ENCODE measurements around the gene RBX1. TPM values are rescaled to one million over a fixed set of nuclear protein-coding genes. Genes with fewer than 3 reads are reported as not detected.

Gene RBX1
- total RNA-seq, 1 donor from 2014 or later = 106 TPM

- H3K36me3 Mint-ChIP-seq (ENCODE audit: low read depth) = peaks cover 41% of the 10 kb centered on the region
- no peaks in the 10 kb centered on the region for H3K27me3 Mint-ChIP-seq
- no peak overlapping the region for H3K27ac Mint-ChIP-seq
- no peak overlapping the region for H3K4me3 Mint-ChIP-seq
- H3K9me3 Mint-ChIP-seq = no peaks in the 10 kb centered on the region
- H3K4me1 Mint-ChIP-seq = peaks cover 26% of the 10 kb centered on the region
- no peak for DNase-seq
- intact Hi-C loops (cut with micrococcal nuclease) = no loop called here
Observed at GRCh38 chr22:40954113-40954512, 2.9 kb downstream of the RBX1 start.

- intact Hi-C loops (cut with micrococcal nuclease) = no loop called here
- DNase-seq = no peak
- H3K9me3 Mint-ChIP-seq = no peaks in the 10 kb centered on the region
- no peak overlapping the region for H3K27ac Mint-ChIP-seq
- H3K36me3 Mint-ChIP-seq (ENCODE audit: low read depth) = peaks cover 50% of the 10 kb centered on the region
- H3K4me1 Mint-ChIP-seq = peaks cover 22% of the 10 kb centered on the region
- no peak overlapping the region for H3K4me3 Mint-ChIP-seq
- no peaks in the 10 kb centered on the region for H3K27me3 Mint-ChIP-seq
Observed at GRCh38 chr22:40955571-40955970, 4.4 kb downstream of the RBX1 start.

GRCh38 chr22:40957601-40958000 lies 6.4 kb downstream of the RBX1 start:
- Mint-ChIP-seq H3K27ac (no peak overlapping the region), H3K4me3 (no peak overlapping the region), H3K9me3 (no peaks in the 10 kb centered on the region), H3K4me1 (peaks cover 18% of the 10 kb centered on the region), H3K27me3 (no peaks in the 10 kb centered on the region), H3K36me3 (ENCODE audit: low read depth) (peaks cover 53% of the 10 kb centered on the region)
- intact Hi-C loops (cut with micrococcal nuclease) = no loop called here
- no peak for DNase-seq

- Mint-ChIP-seq H3K36me3 (ENCODE audit: low read depth) (peaks cover 54% of the 10 kb centered on the region), H3K27me3 (no peaks in the 10 kb centered on the region), H3K4me3 (no peak overlapping the region), H3K9me3 (no peaks in the 10 kb centered on the region), H3K4me1 (peaks cover 12% of the 10 kb centered on the region), H3K27ac (no peak overlapping the region)
- no peak for DNase-seq
- intact Hi-C loops (cut with micrococcal nuclease) = no loop called here
Observed at GRCh38 chr22:40958299-40958698, 7.1 kb downstream of the RBX1 start.

GRCh38 chr22:40960145-40960544 lies 9.0 kb downstream of the RBX1 start:
- H3K36me3 Mint-ChIP-seq (ENCODE audit: low read depth) = peaks cover 51% of the 10 kb centered on the region
- H3K27me3 Mint-ChIP-seq = no peaks in the 10 kb centered on the region
- H3K9me3 Mint-ChIP-seq = no peaks in the 10 kb centered on the region
- intact Hi-C loops (cut with micrococcal nuclease) = no loop called here
- H3K4me1 Mint-ChIP-seq = peaks cover 3% of the 10 kb centered on the region
- DNase-seq = no peak
- no peak overlapping the region for H3K27ac Mint-ChIP-seq
- no peak overlapping the region for H3K4me3 Mint-ChIP-seq

- Mint-ChIP-seq H3K36me3 (ENCODE audit: low read depth) (peaks cover 51% of the 10 kb centered on the region), H3K27ac (peak overlapping the region; percentile 45), H3K27me3 (no peaks in the 10 kb centered on the region), H3K4me1 (peaks cover 15% of the 10 kb centered on the region), H3K4me3 (no peak overlapping the region), H3K9me3 (no peaks in the 10 kb centered on the region)
- no peak for DNase-seq
- intact Hi-C loops (cut with micrococcal nuclease) = no loop called here
Observed at GRCh38 chr22:40965936-40966725, 15.0 kb downstream of the RBX1 start.

- Mint-ChIP-seq H3K4me1 (peaks cover 15% of the 10 kb centered on the region), H3K9me3 (no peaks in the 10 kb centered on the region), H3K4me3 (no peak overlapping the region), H3K36me3 (ENCODE audit: low read depth) (peaks cover 50% of the 10 kb centered on the region), H3K27me3 (no peaks in the 10 kb centered on the region), H3K27ac (no peak overlapping the region)
- intact Hi-C loops (cut with micrococcal nuclease) = no loop called here
- no peak for DNase-seq
Observed at GRCh38 chr22:40966726-40967085, 15.5 kb downstream of the RBX1 start.

GRCh38 chr22:40967111-40967760 lies 16.1 kb downstream of the RBX1 start:
- Mint-ChIP-seq H3K36me3 (ENCODE audit: low read depth) (peaks cover 48% of the 10 kb centered on the region), H3K4me1 (peaks cover 15% of the 10 kb centered on the region), H3K27ac (no peak overlapping the region), H3K4me3 (no peak overlapping the region), H3K9me3 (no peaks in the 10 kb centered on the region), H3K27me3 (no peaks in the 10 kb centered on the region)
- intact Hi-C loops (cut with micrococcal nuclease) = no loop called here
- no peak for DNase-seq

- H3K27ac Mint-ChIP-seq = no peak overlapping the region
- no peak for DNase-seq
- intact Hi-C loops (cut with micrococcal nuclease) = no loop called here
- no peaks in the 10 kb centered on the region for H3K9me3 Mint-ChIP-seq
- H3K4me3 Mint-ChIP-seq = no peak overlapping the region
- peaks cover 21% of the 10 kb centered on the region for H3K36me3 Mint-ChIP-seq (ENCODE audit: low read depth)
- H3K27me3 Mint-ChIP-seq = no peaks in the 10 kb centered on the region
- H3K4me1 Mint-ChIP-seq = peaks cover 4% of the 10 kb centered on the region
Observed at GRCh38 chr22:40972587-40972986, 21.4 kb downstream of the RBX1 start.

- intact Hi-C loops (cut with micrococcal nuclease) = no loop called here
- Mint-ChIP-seq H3K4me3 (no peak overlapping the region), H3K27me3 (no peaks in the 10 kb centered on the region), H3K27ac (no peak overlapping the region), H3K4me1 (peaks cover 4% of the 10 kb centered on the region), H3K9me3 (no peaks in the 10 kb centered on the region), H3K36me3 (ENCODE audit: low read depth) (peaks cover 19% of the 10 kb centered on the region)
- DNase-seq = no peak
Observed at GRCh38 chr22:40973144-40973543, 22.0 kb downstream of the RBX1 start.

GRCh38 chr22:40975366-40975765 lies 24.2 kb downstream of the RBX1 start:
- Mint-ChIP-seq H3K27ac (no peak overlapping the region), H3K27me3 (no peaks in the 10 kb centered on the region), H3K9me3 (no peaks in the 10 kb centered on the region), H3K4me1 (peaks cover 4% of the 10 kb centered on the region), H3K4me3 (no peak overlapping the region), H3K36me3 (ENCODE audit: low read depth) (peaks cover 14% of the 10 kb centered on the region)
- intact Hi-C loops (cut with micrococcal nuclease) = no loop called here
- DNase-seq = no peak

- H3K9me3 Mint-ChIP-seq = no peaks in the 10 kb centered on the region
- DNase-seq = no peak
- intact Hi-C loops (cut with micrococcal nuclease) = no loop called here
- no peak overlapping the region for H3K4me3 Mint-ChIP-seq
- H3K36me3 Mint-ChIP-seq (ENCODE audit: low read depth) = peaks cover 9% of the 10 kb centered on the region
- H3K4me1 Mint-ChIP-seq = peaks cover 4% of the 10 kb centered on the region
- no peaks in the 10 kb centered on the region for H3K27me3 Mint-ChIP-seq
- H3K27ac Mint-ChIP-seq = no peak overlapping the region
Observed at GRCh38 chr22:40976866-40977700, 25.9 kb downstream of the RBX1 start.

GRCh38 chr22:40979198-40979597 lies 28.0 kb downstream of the RBX1 start:
- H3K36me3 Mint-ChIP-seq (ENCODE audit: low read depth) = no peaks in the 10 kb centered on the region

GRCh38 chr22:40979871-40980270 lies 28.7 kb downstream of the RBX1 start:
- DNase-seq = no peak
- H3K27me3 Mint-ChIP-seq = no peaks in the 10 kb centered on the region
- intact Hi-C loops (cut with micrococcal nuclease) = no loop called here
- H3K9me3 Mint-ChIP-seq = no peaks in the 10 kb centered on the region
- no peak overlapping the region for H3K27ac Mint-ChIP-seq
- no peaks in the 10 kb centered on the region for H3K36me3 Mint-ChIP-seq (ENCODE audit: low read depth)
- H3K4me1 Mint-ChIP-seq = peaks cover 4% of the 10 kb centered on the region
- no peak overlapping the region for H3K4me3 Mint-ChIP-seq

More at GRCh38 chr22:40979198-40979597, 28.0 kb downstream of the RBX1 start:
- H3K4me1 Mint-ChIP-seq = peaks cover 4% of the 10 kb centered on the region
- no peak overlapping the region for H3K4me3 Mint-ChIP-seq
- intact Hi-C loops (cut with micrococcal nuclease) = no loop called here
- H3K27ac Mint-ChIP-seq = no peak overlapping the region
- no peaks in the 10 kb centered on the region for H3K9me3 Mint-ChIP-seq
- H3K27me3 Mint-ChIP-seq = no peaks in the 10 kb centered on the region
- DNase-seq = no peak
